H9 (cell line): ENCODE data around the gene ISOC1. TPM values are rescaled to one million over a fixed set of nuclear protein-coding genes. Genes with fewer than 3 reads are reported as not detected.

Source experiments
- DNase-seq: peaks from one replicate; pipeline ENCODE4 v3.0.0-alpha.2; 2017
- H2AFZ ChIP-seq: one replicate; pipeline ENCODE4 v1.6.1; 2013; ENCODE audit warnings: mild to moderate bottlenecking, low read length, control low read depth, moderate library complexity
- H2AK5ac ChIP-seq: 2 replicates; pipeline ENCODE4 v1.6.1; 2013; ENCODE audit warnings: low read length, control low read depth, mixed read lengths; ENCODE audit not compliant: insufficient read length
- H2BK120ac ChIP-seq: one replicate; pipeline ENCODE4 v1.6.1; 2013; ENCODE audit warnings: low read depth, mild to moderate bottlenecking, low read length, control low read depth, inconsistent platforms; ENCODE audit not compliant: poor library complexity, severe bottlenecking
- H2BK12ac ChIP-seq: 2 replicates; pipeline ENCODE4 v1.6.1; 2013; ENCODE audit warnings: low read length, control low read depth, mixed read lengths, low read depth; ENCODE audit not compliant: insufficient read length
- H2BK15ac ChIP-seq: 2 replicates; pipeline ENCODE4 v1.6.1; 2013; ENCODE audit warnings: low read depth, low read length, control low read depth
- H2BK20ac ChIP-seq: one replicate; pipeline ENCODE4 v1.6.1; 2013; ENCODE audit warnings: low read depth, mild to moderate bottlenecking, low read length, control low read depth, inconsistent platforms; ENCODE audit not compliant: poor library complexity, severe bottlenecking
- H2BK5ac ChIP-seq: 2 replicates; pipeline ENCODE4 v1.6.1; 2013; ENCODE audit warnings: low read length, control low read depth, mixed read lengths; ENCODE audit not compliant: insufficient read length
- H3K14ac ChIP-seq: 2 replicates; pipeline ENCODE4 v1.6.1; 2013; ENCODE audit warnings: low read length, control low read depth; ENCODE audit not compliant: insufficient read depth
- H3K18ac ChIP-seq: 2 replicates; pipeline ENCODE4 v1.6.1; 2013; ENCODE audit warnings: low read depth, mild to moderate bottlenecking, mixed read lengths, low read length, control low read depth; ENCODE audit not compliant: insufficient read length
- H3K23ac ChIP-seq: 2 replicates; pipeline ENCODE4 v1.6.1; 2013; ENCODE audit warnings: low read length, control low read depth, mixed read lengths, low read depth; ENCODE audit not compliant: insufficient read length
- H3K23me2 ChIP-seq: 2 replicates; pipeline ENCODE4 v1.6.1; 2013; ENCODE audit warnings: low read depth, mild to moderate bottlenecking, mixed read lengths, low read length, control low read depth; ENCODE audit not compliant: insufficient read length, poor library complexity, severe bottlenecking
- H3K27ac ChIP-seq: 2 replicates; pipeline ENCODE4 v1.5.1; 2013; ENCODE audit warnings: low read length, control low read depth, mixed read lengths, low read depth; ENCODE audit not compliant: insufficient read length
- H3K27me3 ChIP-seq: 2 replicates; pipeline ENCODE4 v1.6.1; 2013; ENCODE audit warnings: low read length, control low read depth, inconsistent platforms; ENCODE audit not compliant: insufficient read depth
- H3K4ac ChIP-seq: 2 replicates; pipeline ENCODE4 v1.6.1; 2013; ENCODE audit warnings: low read depth, mild to moderate bottlenecking, control low read depth, inconsistent platforms, low read length, moderate library complexity
- H3K4me1 ChIP-seq: 2 replicates; pipeline ENCODE4 v1.6.1; 2013; ENCODE audit warnings: low read length, control low read depth, inconsistent platforms; ENCODE audit not compliant: insufficient read depth
- H3K4me2 ChIP-seq: 2 replicates; pipeline ENCODE4 v1.6.1; 2013; ENCODE audit warnings: low read length, control low read depth, mixed read lengths; ENCODE audit not compliant: insufficient read length, insufficient read depth
- H3K56ac ChIP-seq: 2 replicates; pipeline ENCODE4 v1.6.1; 2013; ENCODE audit warnings: low read depth, mild to moderate bottlenecking, mixed read lengths, low read length, control low read depth; ENCODE audit not compliant: insufficient read length
- H3K79me1 ChIP-seq: 2 replicates; pipeline ENCODE4 v1.6.1; 2013; ENCODE audit warnings: low read depth, mild to moderate bottlenecking, moderate library complexity, low read length, control low read depth, inconsistent platforms; ENCODE audit not compliant: insufficient read depth, poor library complexity, severe bottlenecking
- H3K79me2 ChIP-seq: 2 replicates; pipeline ENCODE4 v1.6.1; 2013; ENCODE audit warnings: low read length, control low read depth, inconsistent platforms; ENCODE audit not compliant: insufficient read depth
- H3K9ac ChIP-seq: 2 replicates; pipeline ENCODE4 v1.6.1; 2013; ENCODE audit warnings: low read length, control low read depth, mixed read lengths; ENCODE audit not compliant: insufficient read length; ENCODE audit errors: extremely low read depth
- H3K9me3 ChIP-seq: one replicate; pipeline ENCODE4 v1.6.1; 2013; ENCODE audit warnings: low read depth, low read length, inconsistent platforms; ENCODE audit not compliant: control insufficient read depth
- H3T11ph ChIP-seq: one replicate; pipeline ENCODE4 v1.6.1; 2013; ENCODE audit warnings: mild to moderate bottlenecking, low read length, control low read depth, inconsistent platforms
- H4K20me1 ChIP-seq: one replicate; pipeline ENCODE4 v1.6.1; 2013; ENCODE audit not compliant: control insufficient read depth, insufficient read length, insufficient read depth
- H4K5ac ChIP-seq: 2 replicates; pipeline ENCODE4 v1.6.1; 2013; ENCODE audit warnings: low read depth, mild to moderate bottlenecking, mixed read lengths, low read length, control low read depth; ENCODE audit not compliant: insufficient read length
- H4K8ac ChIP-seq: replicated peaks from 2 replicates; pipeline ENCODE4 v1.6.1; 2013; ENCODE audit warnings: low read length, control low read depth, mixed read lengths, low read depth; ENCODE audit not compliant: insufficient read length
- H4K91ac ChIP-seq: 2 replicates; pipeline ENCODE4 v1.6.1; 2013; ENCODE audit warnings: low read depth, mild to moderate bottlenecking, moderate library complexity, mixed read lengths, low read length, control low read depth; ENCODE audit not compliant: insufficient read length
- H3K27ac Mint-ChIP-seq, 3 experiments: 2 replicates in 2 of 3; 3 replicates in 1 of 3; pipeline ENCODE4 v1.8.0; 2020 to 2021; ENCODE audit warnings: mixed read lengths in 3 of 3, mild to moderate bottlenecking in 1 of 3, moderate library complexity in 1 of 3
- H3K27me3 Mint-ChIP-seq: 2 replicates; pipeline ENCODE4 v1.8.0; 2021; ENCODE audit warnings: low read depth, mild to moderate bottlenecking, moderate library complexity, mixed read lengths
- H3K36me3 Mint-ChIP-seq, 3 experiments: 2 replicates in 2 of 3; 3 replicates in 1 of 3; pipeline ENCODE4 v1.8.0; 2020 to 2021; ENCODE audit warnings: low read depth in 3 of 3, mixed read lengths in 3 of 3; ENCODE audit not compliant: insufficient read depth in 1 of 3
- H3K4me1 Mint-ChIP-seq, 2 experiments: 2 replicates each; pipeline ENCODE4 v1.8.0; 2020; ENCODE audit warnings: mixed read lengths in 2 of 2
- H3K4me3 Mint-ChIP-seq, 2 experiments: 2 replicates in 1 of 2; 3 replicates in 1 of 2; pipeline ENCODE4 v1.8.0; 2020 to 2021; ENCODE audit warnings: mild to moderate bottlenecking in 2 of 2, mixed read lengths in 2 of 2, moderate library complexity in 1 of 2
- H3K9me3 Mint-ChIP-seq, 2 experiments: 2 replicates in 1 of 2; 3 replicates in 1 of 2; pipeline ENCODE4 v1.8.0; 2020; ENCODE audit warnings: mild to moderate bottlenecking in 2 of 2, mixed read lengths in 2 of 2, moderate library complexity in 1 of 2
- total RNA-seq: library from RNA; stranded (reverse); gene quantifications from 2 replicates; pipeline ENCODE4 v1.2.1, GENCODE V29; 2021
- TF ChIP-seq, protein P1 (sequence below): fragments of 200-600 bp; sonication (generic); conservative IDR thresholded peaks from 3 replicates; pipeline ENCODE4 v1.8.0; 2021; ENCODE audit warnings: antibody characterized with exemption, mild to moderate bottlenecking

The ISOC1 gene
- total RNA-seq, 1 experiment from 2014 or later, result 23.0 TPM

GRCh38 chr5:129135633-129136032 is 41.1 kb downstream of the ISOC1 start:
- Histone ChIP-seq H4K5ac (no peak overlapping the region), H3K4me1 (no peaks in the 10 kb centered on the region), H3K23me2 (no peaks in the 10 kb centered on the region), H3K79me2 (no peaks in the 10 kb centered on the region), H2BK5ac (no peak overlapping the region), H4K8ac (no peak overlapping the region), H2BK12ac (no peak overlapping the region), H3K18ac (no peak overlapping the region), H3K27ac (no peak overlapping the region), H3K56ac (no peak overlapping the region), H3T11ph (no peak overlapping the region), H4K20me1 (no peaks in the 10 kb centered on the region), H3K9ac (no peak overlapping the region), H2AK5ac (no peak overlapping the region), H3K9me3 (no peaks in the 10 kb centered on the region), H3K79me1 (no peaks in the 10 kb centered on the region), H3K27me3 (no peaks in the 10 kb centered on the region), H2BK15ac (no peak overlapping the region), H3K14ac (no peak overlapping the region), H3K23ac (no peak overlapping the region), H3K4me2 (no peak overlapping the region), H4K91ac (no peak overlapping the region), H2AFZ (no peak overlapping the region), H2BK20ac (no peak overlapping the region), H2BK120ac (no peak overlapping the region), H3K4ac (no peak overlapping the region)
- Mint-ChIP-seq H3K27ac (no peak overlapping the region), H3K4me1 (0 out of 4 replicates have a peak, but pooled peaks cover 0 to 2% of the 10 kb centered on the region in 2 experiments), H3K36me3 (no peaks in the 10 kb centered on the region), H3K4me3 (no peak overlapping the region), H3K27me3 (peaks cover 2% of the 10 kb centered on the region; the same call in 1 of the 2 replicates), H3K9me3 (no peaks in the 10 kb centered on the region)
- DNase-seq, result peak; percentile 38
- TF ChIP-seq, protein P1, sequence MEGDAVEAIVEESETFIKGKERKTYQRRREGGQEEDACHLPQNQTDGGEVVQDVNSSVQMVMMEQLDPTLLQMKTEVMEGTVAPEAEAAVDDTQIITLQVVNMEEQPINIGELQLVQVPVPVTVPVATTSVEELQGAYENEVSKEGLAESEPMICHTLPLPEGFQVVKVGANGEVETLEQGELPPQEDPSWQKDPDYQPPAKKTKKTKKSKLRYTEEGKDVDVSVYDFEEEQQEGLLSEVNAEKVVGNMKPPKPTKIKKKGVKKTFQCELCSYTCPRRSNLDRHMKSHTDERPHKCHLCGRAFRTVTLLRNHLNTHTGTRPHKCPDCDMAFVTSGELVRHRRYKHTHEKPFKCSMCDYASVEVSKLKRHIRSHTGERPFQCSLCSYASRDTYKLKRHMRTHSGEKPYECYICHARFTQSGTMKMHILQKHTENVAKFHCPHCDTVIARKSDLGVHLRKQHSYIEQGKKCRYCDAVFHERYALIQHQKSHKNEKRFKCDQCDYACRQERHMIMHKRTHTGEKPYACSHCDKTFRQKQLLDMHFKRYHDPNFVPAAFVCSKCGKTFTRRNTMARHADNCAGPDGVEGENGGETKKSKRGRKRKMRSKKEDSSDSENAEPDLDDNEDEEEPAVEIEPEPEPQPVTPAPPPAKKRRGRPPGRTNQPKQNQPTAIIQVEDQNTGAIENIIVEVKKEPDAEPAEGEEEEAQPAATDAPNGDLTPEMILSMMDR, result peak; percentile 58; the same call in 2 of the 3 replicates
